HepG2 (cell line): ENCODE measurements around the gene IQCE. TPM values are rescaled to one million over a fixed set of nuclear protein-coding genes. Genes with fewer than 3 reads are reported as not detected.

Source experiments
- ATAC-seq: fragments of 200-7000 bp; cut with Tn5 transposase; 3 replicates; pipeline ENCODE4 v1.9.1; 2020; ENCODE audit warnings: mild to moderate bottlenecking, moderate library complexity
- BruUV-seq: library from RNA; stranded (reverse); fragments of 400-500 nt; replicated peaks from 2 replicates; lab custom pipeline; 2021; lab: Mats Ljungman, UMichigan
- CTCF ChIA-PET: fragments of 300-600 bp; formaldehyde crosslinking; extraction: SDS; loops from one replicate; lab custom pipeline; 2021; ENCODE audit warnings: low total read pairs, inconsistent platforms, low intra/inter-chr PET ratio; lab: Yijun Ruan, JAX
- POLR2A ChIA-PET: fragments of 350-600 bp; sonication (Branson Sonifier 250); formaldehyde crosslinking; loops from one replicate; lab custom pipeline; 2020; ENCODE audit warnings: antibody characterized with exemption, inconsistent platforms; lab: Yijun Ruan, JAX
- DNase-seq: peaks from one replicate; pipeline ENCODE4 v3.0.0-alpha.2; 2015; ENCODE audit warnings: low spot score
- FAIRE-seq: peaks from 3 replicates; lab custom pipeline; 2011; peaks lifted over from hg19 to GRCh38; lab: Jason Lieb, UNC
- H2AFZ ChIP-seq: one replicate; pipeline ENCODE4 v1.6.1; 2011; ENCODE audit warnings: low read length, inconsistent platforms
- H3K27ac ChIP-seq: fragments of 300-600 bp; 3 replicates; pipeline ENCODE4 v1.8.0; 2011; ENCODE audit warnings: mixed run types, mild to moderate bottlenecking, mixed read lengths, low read length, inconsistent platforms; ENCODE audit not compliant: insufficient read depth; ENCODE audit errors: extremely low read length
- H3K27me3 ChIP-seq, 2 experiments: fragments of 200-600 bp in 1 of 2; 2 replicates in 1 of 2; 3 replicates in 1 of 2; pipeline versions ENCODE4 v1.6.0 to v1.8.0; 2011; ENCODE audit warnings: low read length in 2 of 2, mild to moderate bottlenecking in 2 of 2, moderate library complexity in 2 of 2, inconsistent platforms in 1 of 2; ENCODE audit not compliant: insufficient read depth in 2 of 2, control insufficient read depth in 1 of 2
- H3K36me3 ChIP-seq, 2 experiments: fragments of 200-600 bp in 1 of 2; replicated peaks in 1 of 2; 2 replicates in 1 of 2; 3 replicates in 1 of 2; pipeline versions ENCODE4 v1.5.1 to v1.8.0; 2011; ENCODE audit warnings: low read length in 2 of 2, inconsistent platforms in 1 of 2; ENCODE audit not compliant: insufficient read depth in 2 of 2, control insufficient read depth in 1 of 2
- H3K4me1 ChIP-seq: 2 replicates; pipeline ENCODE4 v1.5.1; 2012; ENCODE audit warnings: low read length, inconsistent platforms; ENCODE audit not compliant: insufficient read depth
- H3K4me2 ChIP-seq: 2 replicates; pipeline ENCODE4 v1.6.0; 2011; ENCODE audit warnings: low read depth, low read length, inconsistent platforms
- H3K4me3 ChIP-seq, 3 experiments: fragments of 200-600 bp in 1 of 3; sonication (generic), shearing (Covaris generic) in 1 of 3; replicated peaks in 1 of 3; 2 replicates each; pipeline ENCODE4 v1.5.1; 2011 to 2016; ENCODE audit warnings: low read length in 3 of 3, inconsistent platforms in 2 of 3, low read depth in 2 of 3, mild to moderate bottlenecking in 2 of 3, control low read depth in 1 of 3, mixed read lengths in 1 of 3; ENCODE audit not compliant: insufficient read depth in 1 of 3
- H3K79me2 ChIP-seq: one replicate; pipeline ENCODE4 v1.6.1; 2011; ENCODE audit warnings: low read length, inconsistent platforms; ENCODE audit not compliant: insufficient read depth
- H3K9ac ChIP-seq: 2 replicates; pipeline ENCODE4 v1.6.0; 2011; ENCODE audit warnings: mild to moderate bottlenecking, low read depth, low read length, inconsistent platforms; ENCODE audit not compliant: insufficient read depth
- H3K9me3 ChIP-seq: 2 replicates; pipeline ENCODE4 v1.5.1; 2012; ENCODE audit warnings: mild to moderate bottlenecking, low read length
- H4K20me1 ChIP-seq: 2 replicates; pipeline ENCODE4 v1.6.0; 2011; ENCODE audit warnings: inconsistent platforms, mild to moderate bottlenecking, low read length, moderate library complexity; ENCODE audit not compliant: insufficient read depth
- ARID2 ChIP-seq: sonication (generic); formaldehyde crosslinking; IDR thresholded peaks from 2 replicates; pipeline ENCODE4 v1.8.1; 2022; ENCODE audit warnings: mild to moderate bottlenecking, missing genetic modification reagents, borderline replicate concordance
- HNF4A ChIP-seq: sonication (generic); formaldehyde crosslinking; IDR thresholded peaks from 2 replicates; pipeline ENCODE4 v1.4.0; 2020; ENCODE audit warnings: missing genetic modification reagents
- HOXA3 ChIP-seq: sonication (generic); formaldehyde crosslinking; IDR thresholded peaks from 2 replicates; pipeline ENCODE4 v1.5.0; 2020; ENCODE audit warnings: missing genetic modification reagents
- ISL2 ChIP-seq: sonication (generic); formaldehyde crosslinking; IDR thresholded peaks from 2 replicates; pipeline ENCODE4 v1.5.0; 2020; ENCODE audit warnings: missing genetic modification reagents
- NCOA1 ChIP-seq: sonication (generic); formaldehyde crosslinking; IDR thresholded peaks from 2 replicates; pipeline ENCODE4 v1.9.0; 2021; ENCODE audit warnings: missing genetic modification reagents
- PAF1 ChIP-seq: IDR thresholded peaks from 2 replicates; pipeline ENCODE4 v1.6.1; 2016; ENCODE audit warnings: missing genetic modification reagents, missing compliant biosample characterization
- SYNCRIP ChIP-seq: fragments of 200-400 bp; formaldehyde crosslinking; IDR thresholded peaks from 2 replicates; pipeline ENCODE4 v1.6.1; 2018; ENCODE audit warnings: mild to moderate bottlenecking, low read depth, low read length; ENCODE audit not compliant: insufficient read depth
- ZFP36L1 ChIP-seq: sonication (generic); formaldehyde crosslinking; IDR thresholded peaks from 2 replicates; pipeline ENCODE4 v1.8.0; 2022; ENCODE audit warnings: mild to moderate bottlenecking, missing genetic modification reagents, moderate library complexity
- ZNF224 ChIP-seq: sonication (generic); formaldehyde crosslinking; IDR thresholded peaks from 2 replicates; pipeline ENCODE4 v1.5.0; 2020; ENCODE audit warnings: mild to moderate bottlenecking, missing genetic modification reagents
- ZNF281 ChIP-seq: sonication (generic); formaldehyde crosslinking; IDR thresholded peaks from 2 replicates; pipeline ENCODE4 v1.4.0; 2020; ENCODE audit warnings: missing genetic modification reagents, borderline replicate concordance
- ZNF850 ChIP-seq: sonication (generic); formaldehyde crosslinking; conservative IDR thresholded peaks from 2 replicates; pipeline ENCODE4 v1.9.0; 2021; ENCODE audit warnings: mild to moderate bottlenecking, missing genetic modification reagents
- WGBS: methylation state at CpG from one replicate; pipeline ENCODE4 v1.1.6; 2017; ENCODE audit warnings: low lambda C conversion rate; 5-methylcytosine and 5-hydroxymethylcytosine counted together
- in situ Hi-C: cut with HindIII; loops from 2 replicates; pipeline ENCODE4 v1.10.0; 2017; ENCODE audit warnings: low pct_unique_long_range_greater_than_20kb; ENCODE audit not compliant: extremely low pct_ligation_motif_present
- intact Hi-C: fragments of 100-400 bp; cut with micrococcal nuclease; formaldehyde crosslinking; loops from one replicate; pipeline ENCODE4 v1.10.0; 2022; ENCODE audit not compliant: unreplicated experiment
- polyA plus RNA-seq, 8 experiments: library from polyadenylated mRNA; depleted of rRNA in 3 of 8; stranded (reverse) in 7 of 8; unstranded in 1 of 8; fragments of >200 nt; fragmentation: Illumina TruSeq in 4 of 8; extraction: Trizol in 4 of 8; gene quantifications; 2 replicates each; pipeline versions ENCODE4 v1.2.1 to v1.2.3, GENCODE V29; 2011 to 2016; ENCODE audit warnings: low read depth in 4 of 8, missing spikeins in 1 of 8, mixed read lengths in 1 of 8; ENCODE audit not compliant: insufficient read depth in 1 of 8
- total RNA-seq, 5 experiments: library from RNA; depleted of rRNA; stranded (reverse); fragments of >200 nt; fragmentation: Illumina TruSeq; extraction: Trizol; gene quantifications; 2 replicates each; pipeline ENCODE4 v1.2.3, GENCODE V29; 2016; ENCODE audit warnings: low read depth in 1 of 5
- TF ChIP-seq, protein P1 (sequence below): sonication (generic); formaldehyde crosslinking; IDR thresholded peaks from 2 replicates; pipeline ENCODE4 v1.9.0; 2021; ENCODE audit warnings: missing genetic modification reagents, borderline replicate concordance
- TF ChIP-seq, protein P2 (sequence below): sonication (generic); formaldehyde crosslinking; IDR thresholded peaks from 2 replicates; pipeline ENCODE4 v1.5.1; 2020; ENCODE audit warnings: mild to moderate bottlenecking, missing genetic modification reagents, moderate library complexity

Gene IQCE
- total and polyA plus RNA-seq, 2 of the 13 experiments (the other 11 are each of a cell fraction or from before 2014, with no cell fraction given) = 1.5 to 2.5 TPM

DNA sequence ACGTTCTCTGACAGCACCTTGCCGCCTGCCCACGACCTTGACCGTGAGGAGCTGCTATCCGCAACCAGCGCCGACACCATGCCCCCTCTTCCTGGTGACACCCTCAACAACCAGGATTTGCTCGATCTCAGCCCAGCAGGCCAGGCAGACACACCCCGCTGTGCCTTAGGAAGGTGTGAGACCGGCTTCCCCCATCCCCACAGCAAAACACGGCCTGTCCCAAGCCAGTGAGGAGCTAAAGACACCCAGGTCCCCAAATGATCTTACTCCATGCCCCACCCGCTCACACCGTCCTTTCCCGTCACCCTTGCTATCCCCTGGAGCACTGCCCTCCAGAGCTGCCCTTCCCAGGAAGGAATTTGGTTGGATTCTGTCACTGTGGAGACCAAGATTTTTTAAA is 51.7 kb downstream of the IQCE start:
- no peaks in the 10 kb centered on the region for H4K20me1 ChIP-seq
- no peaks in the 10 kb centered on the region for H3K36me3 ChIP-seq
- 80% methylated on average over 7 of the region's 14 CpGs for WGBS
- no peak overlapping the region for H3K4me3 ChIP-seq
- no peak overlapping the region for H3K9ac ChIP-seq
- DNase-seq (no peak), FAIRE-seq (no peak), ATAC-seq (no peak)
- peaks cover 66% of the 10 kb centered on the region for H3K4me1 ChIP-seq
- CTCF ChIA-PET = no interaction called here
- intact Hi-C loops (no loop called here), in situ Hi-C loops (no loop called here)
- H2AFZ ChIP-seq = no peak overlapping the region
- no peak overlapping the region for H3K4me2 ChIP-seq
- POLR2A ChIA-PET = no interaction called here
- peaks cover 0 to 6% of the 10 kb centered on the region in 2 experiments; a peak in 1 of 5 replicates for H3K27me3 ChIP-seq
- no peaks in the 10 kb centered on the region for H3K79me2 ChIP-seq
- BruUV-seq = no TSS peak
- no peak overlapping the region for H3K27ac ChIP-seq
- no peaks in the 10 kb centered on the region for H3K9me3 ChIP-seq
- TF ChIP-seq ZNF224 (CRISPR knock-in tag) (no peak), ZFP36L1 (CRISPR knock-in tag) (no peak), NCOA1 (CRISPR knock-in tag) (no peak), HOXA3 (CRISPR knock-in tag) (no peak), PAF1 (CRISPR knock-in tag) (no peak), ZNF281 (CRISPR knock-in tag) (no peak), ZNF850 (CRISPR knock-in tag) (no peak), HNF4A (CRISPR knock-in tag) (no peak), ARID2 (CRISPR knock-in tag) (no peak), SYNCRIP (no peak), ISL2 (CRISPR knock-in tag) (no peak)
- TF ChIP-seq, protein P1, sequence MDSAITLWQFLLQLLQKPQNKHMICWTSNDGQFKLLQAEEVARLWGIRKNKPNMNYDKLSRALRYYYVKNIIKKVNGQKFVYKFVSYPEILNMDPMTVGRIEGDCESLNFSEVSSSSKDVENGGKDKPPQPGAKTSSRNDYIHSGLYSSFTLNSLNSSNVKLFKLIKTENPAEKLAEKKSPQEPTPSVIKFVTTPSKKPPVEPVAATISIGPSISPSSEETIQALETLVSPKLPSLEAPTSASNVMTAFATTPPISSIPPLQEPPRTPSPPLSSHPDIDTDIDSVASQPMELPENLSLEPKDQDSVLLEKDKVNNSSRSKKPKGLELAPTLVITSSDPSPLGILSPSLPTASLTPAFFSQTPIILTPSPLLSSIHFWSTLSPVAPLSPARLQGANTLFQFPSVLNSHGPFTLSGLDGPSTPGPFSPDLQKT = no peak
- TF ChIP-seq, protein P2, sequence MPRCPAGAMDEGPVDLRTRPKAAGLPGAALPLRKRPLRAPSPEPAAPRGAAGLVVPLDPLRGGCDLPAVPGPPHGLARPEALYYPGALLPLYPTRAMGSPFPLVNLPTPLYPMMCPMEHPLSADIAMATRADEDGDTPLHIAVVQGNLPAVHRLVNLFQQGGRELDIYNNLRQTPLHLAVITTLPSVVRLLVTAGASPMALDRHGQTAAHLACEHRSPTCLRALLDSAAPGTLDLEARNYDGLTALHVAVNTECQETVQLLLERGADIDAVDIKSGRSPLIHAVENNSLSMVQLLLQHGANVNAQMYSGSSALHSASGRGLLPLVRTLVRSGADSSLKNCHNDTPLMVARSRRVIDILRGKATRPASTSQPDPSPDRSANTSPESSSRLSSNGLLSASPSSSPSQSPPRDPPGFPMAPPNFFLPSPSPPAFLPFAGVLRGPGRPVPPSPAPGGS (CRISPR knock-in tag) = no peak
